Upper lobe of left lung (tissue), 6 donors: ENCODE measurements around the gene VANGL1. TPM values are rescaled to one million over a fixed set of nuclear protein-coding genes. Genes with fewer than 3 reads are reported as not detected.

ENCODE experiments used
- ATAC-seq, 2 donors: fragments of 200-7000 bp; cut with Tn5 transposase; one replicate each; pipeline ENCODE4 v1.9.1; 2022; ENCODE audit warnings: mild to moderate bottlenecking in 2 of 2, moderate library complexity in 2 of 2; ENCODE audit not compliant: low FRiP score in 2 of 2
- DNase-seq, 2 donors: peaks; one replicate each; pipeline ENCODE4 v3.0.0-alpha.2; 2019 to 2020
- H3K27ac ChIP-seq, 4 donors: fragments of 200-600 bp; sonication (generic); one replicate each; pipeline ENCODE4 v1.5.1; 2016 to 2019
- H3K27me3 ChIP-seq, 4 donors: fragments of 200-600 bp; sonication (generic); one replicate each; pipeline ENCODE4 v1.5.1; 2017 to 2019
- H3K36me3 ChIP-seq, 4 donors: fragments of 200-600 bp; sonication (generic); one replicate each; pipeline ENCODE4 v1.5.1; 2016 to 2019
- H3K4me1 ChIP-seq, 4 donors: fragments of 200-600 bp; sonication (generic); one replicate each; pipeline ENCODE4 v1.5.1; 2018 to 2019
- H3K4me3 ChIP-seq, 4 donors: fragments of 200-600 bp; sonication (generic); one replicate each; pipeline ENCODE4 v1.5.1; 2017 to 2019; ENCODE audit warnings: mild to moderate bottlenecking in 2 of 4, moderate library complexity in 1 of 4
- H3K9me3 ChIP-seq, 4 donors: fragments of 200-600 bp; sonication (generic); one replicate each; pipeline ENCODE4 v1.5.1; 2018 to 2019
- EP300 ChIP-seq, 4 donors: sonication (generic); formaldehyde crosslinking; IDR thresholded peaks; one replicate each; pipeline ENCODE4 v1.5.1; 2017; ENCODE audit warnings: antibody characterized with exemption in 4 of 4, control low read depth in 2 of 4
- POLR2A ChIP-seq, 4 donors: fragments of 450-650 bp; IDR thresholded peaks; one replicate each; pipeline ENCODE4 v1.5.1; 2016 to 2017; ENCODE audit warnings: antibody characterized with exemption in 4 of 4, mild to moderate bottlenecking in 2 of 4
- POLR2AphosphoS5 ChIP-seq, 2 donors: sonication (generic); formaldehyde crosslinking; IDR thresholded peaks; one replicate each; pipeline ENCODE4 v1.5.1; 2017; ENCODE audit warnings: antibody characterized with exemption in 2 of 2
- WGBS, 2 donors: methylation state at CpG; one replicate each; pipeline ENCODE4 v1.1.5; 2017 to 2018; 5-methylcytosine and 5-hydroxymethylcytosine counted together
- total RNA-seq, 6 donors: library from RNA; depleted of rRNA in 4 of 6; stranded (reverse); fragments of >200 nt in 4 of 6; gene quantifications; one replicate each; pipeline versions ENCODE4 v1.1.0 to v1.2.1, GENCODE V29; 2016 to 2021
- TF ChIP-seq, protein P1 (sequence below), 6 experiments: fragments of 450-650 bp in 4 of 6; fragments of 200-600 bp in 2 of 6; sonication (generic) in 2 of 6; IDR thresholded peaks; one replicate each; pipeline ENCODE4 v1.5.1; 2016 to 2019; ENCODE audit warnings: antibody characterized with exemption in 6 of 6
- donor health status: DM: no; HTN: no; CAD: no; lungs with moderate emphysema.
- donor health status: DM: no; HTN: yes; CAD: no; lungs with severe emphysema.

VANGL1 gene
- total RNA-seq, 6 donors from 2014 or later: 3.1 to 11.4 (median 7.0) TPM

GRCh38 chr1:115644109-115644508 is 2.3 kb downstream of the VANGL1 start:
- no peaks in the 10 kb centered on the region for H3K27me3 ChIP-seq
- TF ChIP-seq, protein P1, sequence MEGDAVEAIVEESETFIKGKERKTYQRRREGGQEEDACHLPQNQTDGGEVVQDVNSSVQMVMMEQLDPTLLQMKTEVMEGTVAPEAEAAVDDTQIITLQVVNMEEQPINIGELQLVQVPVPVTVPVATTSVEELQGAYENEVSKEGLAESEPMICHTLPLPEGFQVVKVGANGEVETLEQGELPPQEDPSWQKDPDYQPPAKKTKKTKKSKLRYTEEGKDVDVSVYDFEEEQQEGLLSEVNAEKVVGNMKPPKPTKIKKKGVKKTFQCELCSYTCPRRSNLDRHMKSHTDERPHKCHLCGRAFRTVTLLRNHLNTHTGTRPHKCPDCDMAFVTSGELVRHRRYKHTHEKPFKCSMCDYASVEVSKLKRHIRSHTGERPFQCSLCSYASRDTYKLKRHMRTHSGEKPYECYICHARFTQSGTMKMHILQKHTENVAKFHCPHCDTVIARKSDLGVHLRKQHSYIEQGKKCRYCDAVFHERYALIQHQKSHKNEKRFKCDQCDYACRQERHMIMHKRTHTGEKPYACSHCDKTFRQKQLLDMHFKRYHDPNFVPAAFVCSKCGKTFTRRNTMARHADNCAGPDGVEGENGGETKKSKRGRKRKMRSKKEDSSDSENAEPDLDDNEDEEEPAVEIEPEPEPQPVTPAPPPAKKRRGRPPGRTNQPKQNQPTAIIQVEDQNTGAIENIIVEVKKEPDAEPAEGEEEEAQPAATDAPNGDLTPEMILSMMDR (IDR thresholded peaks at IDR 0.05): no peak
- TF ChIP-seq POLR2A (IDR thresholded peaks at IDR 0.05) (no peak), EP300 (IDR thresholded peaks at IDR 0.05) (no peak), POLR2AphosphoS5 (IDR thresholded peaks at IDR 0.05) (no peak)
- H3K36me3 ChIP-seq: no peaks in the 10 kb centered on the region
- peaks cover 0 to 3% (median 0%) of the 10 kb centered on the region in 4 donors for H3K9me3 ChIP-seq
- ATAC-seq: no peak
- no peak overlapping the region for H3K27ac ChIP-seq
- WGBS, 2 donors: 79 to 92% methylated on average over 3 of the region's 3 CpGs
- DNase-seq: no peak
- peaks cover 0 to 26% (median 8%) of the 10 kb centered on the region in 4 donors for H3K4me1 ChIP-seq
- no peak overlapping the region for H3K4me3 ChIP-seq

DNA sequence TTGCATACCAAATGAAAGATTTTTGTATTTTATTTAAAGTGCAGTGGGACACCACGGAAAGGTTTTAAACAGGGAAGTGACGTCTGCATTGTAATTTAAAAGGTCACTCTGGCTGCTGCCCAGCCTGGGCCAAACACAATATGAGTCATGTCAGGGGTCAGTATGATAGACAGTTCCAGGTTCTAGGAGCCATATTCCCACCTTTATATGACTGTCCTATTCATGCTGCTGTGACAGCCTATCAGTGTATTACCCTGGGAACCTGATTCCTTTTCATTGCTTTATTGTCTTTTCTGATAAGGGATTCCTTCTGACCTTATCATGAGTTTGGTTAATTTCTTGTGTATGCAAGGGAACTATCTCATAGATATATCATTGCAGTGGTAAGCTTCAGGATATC is 5.3 kb downstream of the VANGL1 start:
- Histone ChIP-seq H3K36me3 (no peaks in the 10 kb centered on the region), H3K4me1 (peaks cover 0 to 20% (median 12%) of the 10 kb centered on the region in 4 donors), H3K27ac (no peak overlapping the region), H3K9me3 (no peaks in the 10 kb centered on the region), H3K27me3 (no peaks in the 10 kb centered on the region), H3K4me3 (no peak overlapping the region)
- ATAC-seq (no peak), DNase-seq (no peak)
- TF ChIP-seq POLR2AphosphoS5 (IDR thresholded peaks at IDR 0.05): no peak
- TF ChIP-seq EP300 (IDR thresholded peaks at IDR 0.05): no peak
- TF ChIP-seq, protein P1 (IDR thresholded peaks at IDR 0.05): no peak
- 65 to 70% methylated on average over 2 of the region's 2 CpGs for WGBS, 2 donors

- TF ChIP-seq EP300 (IDR thresholded peaks at IDR 0.05) (no peak), POLR2AphosphoS5 (IDR thresholded peaks at IDR 0.05) (no peak), POLR2A (IDR thresholded peaks at IDR 0.05) (no peak)
- TF ChIP-seq, protein P1 (IDR thresholded peaks at IDR 0.05): no peak
- no peak overlapping the region for H3K27ac ChIP-seq
- no peaks in the 10 kb centered on the region for H3K27me3 ChIP-seq
- H3K4me3 ChIP-seq: no peak overlapping the region
- H3K4me1 ChIP-seq: peaks cover 0 to 20% (median 10%) of the 10 kb centered on the region in 4 donors
- no peaks in the 10 kb centered on the region for H3K9me3 ChIP-seq
- DNase-seq (no peak), ATAC-seq (no peak)
- WGBS, 2 donors: 61 to 72% methylated on average over 2 of the region's 2 CpGs
- no peaks in the 10 kb centered on the region for H3K36me3 ChIP-seq
These were observed 5.7 kb downstream of the VANGL1 start for GRCh38 chr1:115647507-115647906.

DNA sequence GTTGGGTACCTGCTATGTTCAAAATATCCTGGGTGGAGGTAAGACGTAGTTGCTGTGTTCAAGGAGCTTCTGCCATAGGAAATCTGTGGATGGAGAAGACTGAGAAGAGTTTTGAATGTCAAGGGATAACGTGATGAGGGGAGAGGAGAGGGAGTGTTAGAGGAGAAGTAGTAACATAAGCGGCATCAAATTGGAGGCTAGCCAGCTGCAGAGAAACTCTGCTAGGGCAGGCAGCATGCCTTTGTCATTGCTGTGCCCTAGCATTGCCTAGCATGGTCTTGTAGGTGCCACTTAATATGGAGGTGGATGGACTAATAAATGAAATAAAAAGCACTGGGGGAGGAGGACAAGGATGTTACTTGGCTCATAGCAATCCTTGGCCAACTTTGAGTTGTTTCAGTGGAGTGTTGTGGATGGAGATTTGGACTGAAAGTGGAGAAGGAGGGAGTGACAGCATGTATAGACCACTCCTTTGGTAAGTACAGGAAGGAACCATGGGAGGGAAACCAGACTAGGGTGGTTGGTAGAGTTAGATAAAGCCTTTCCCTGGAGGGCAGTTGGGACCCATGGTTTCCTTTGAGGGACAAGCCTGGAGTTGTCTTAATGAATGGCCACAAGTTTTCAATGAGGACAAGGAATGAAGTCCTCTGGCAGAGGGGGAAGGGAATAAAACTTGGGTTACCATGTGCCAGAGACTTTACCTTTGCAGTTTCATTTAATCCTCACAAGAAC is 6.3 kb downstream of the VANGL1 start:
- Histone ChIP-seq H3K4me1 (peaks cover 0 to 16% (median 5%) of the 10 kb centered on the region in 4 donors), H3K9me3 (no peaks in the 10 kb centered on the region), H3K27ac (no peak overlapping the region), H3K36me3 (no peaks in the 10 kb centered on the region), H3K27me3 (no peaks in the 10 kb centered on the region), H3K4me3 (no peak overlapping the region)
- TF ChIP-seq POLR2A (IDR thresholded peaks at IDR 0.05): no peak
- ATAC-seq (no peak), DNase-seq (no peak)
- 45 to 71% methylated on average over 3 of the region's 3 CpGs for WGBS, 2 donors

- Histone ChIP-seq H3K9me3 (no peaks in the 10 kb centered on the region), H3K4me1 (peaks cover 0 to 10% (median 2%) of the 10 kb centered on the region in 4 donors), H3K27me3 (no peaks in the 10 kb centered on the region), H3K27ac (no peak overlapping the region), H3K36me3 (peaks cover 0 to 3% (median 0%) of the 10 kb centered on the region in 4 donors), H3K4me3 (no peak overlapping the region)
- DNase-seq: no peak
- no peak for ATAC-seq
- TF ChIP-seq POLR2A (IDR thresholded peaks at IDR 0.05): no peak
- no peak for TF ChIP-seq EP300 (IDR thresholded peaks at IDR 0.05)
- TF ChIP-seq, protein P1 (IDR thresholded peaks at IDR 0.05): no peak
- no peak for TF ChIP-seq POLR2AphosphoS5 (IDR thresholded peaks at IDR 0.05)
- 72 to 79% methylated on average over 13 of the region's 13 CpGs for WGBS, 2 donors
These were observed 7.2 kb downstream of the VANGL1 start for GRCh38 chr1:115648717-115649691.
